Astrocyte of the cerebellum (primary cell): Measurements from ENCODE around the gene QSER1.

ENCODE experiments used
- DNase-seq: peaks from one replicate; pipeline ENCODE4 v3.0.0-alpha.2; 2011; ENCODE audit warnings: low read depth
- H3K4me3 ChIP-seq: 2 replicates; pipeline ENCODE4 v1.5.1; 2011; ENCODE audit warnings: mild to moderate bottlenecking, low read depth, low read length, moderate library complexity
- in situ Hi-C: cut with HindIII; loops from 2 replicates; pipeline ENCODE4 v1.10.0; 2017; ENCODE audit warnings: low sequenced_read_pairs
- TF ChIP-seq, protein P1 (sequence below): IDR thresholded peaks from 2 replicates; pipeline ENCODE4 v1.5.1; 2012; ENCODE audit warnings: low read length, low read depth, moderate library complexity, mild to moderate bottlenecking; ENCODE audit errors: missing control alignments

The QSER1 gene

DNA sequence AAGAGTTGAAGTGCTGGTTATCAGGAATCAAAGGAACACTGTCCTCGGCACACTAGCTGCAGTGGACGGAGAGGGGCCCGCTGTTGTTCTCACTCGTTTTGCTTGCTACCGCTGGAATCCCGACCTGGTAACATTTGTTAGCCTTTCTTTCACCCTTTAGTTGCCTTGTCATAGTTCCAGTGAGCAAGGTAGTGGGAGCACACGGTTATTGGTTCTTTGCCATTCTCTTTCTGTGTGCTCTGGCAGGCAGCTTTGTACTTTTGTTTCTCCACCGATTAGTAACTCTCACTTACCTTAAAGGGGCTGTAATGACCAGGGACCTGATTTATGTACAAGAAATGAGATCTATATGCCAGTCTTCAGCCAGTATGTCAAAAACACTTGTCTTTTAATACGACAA is 124.9 kb downstream of the QSER1 start:
- TF ChIP-seq, protein P1, sequence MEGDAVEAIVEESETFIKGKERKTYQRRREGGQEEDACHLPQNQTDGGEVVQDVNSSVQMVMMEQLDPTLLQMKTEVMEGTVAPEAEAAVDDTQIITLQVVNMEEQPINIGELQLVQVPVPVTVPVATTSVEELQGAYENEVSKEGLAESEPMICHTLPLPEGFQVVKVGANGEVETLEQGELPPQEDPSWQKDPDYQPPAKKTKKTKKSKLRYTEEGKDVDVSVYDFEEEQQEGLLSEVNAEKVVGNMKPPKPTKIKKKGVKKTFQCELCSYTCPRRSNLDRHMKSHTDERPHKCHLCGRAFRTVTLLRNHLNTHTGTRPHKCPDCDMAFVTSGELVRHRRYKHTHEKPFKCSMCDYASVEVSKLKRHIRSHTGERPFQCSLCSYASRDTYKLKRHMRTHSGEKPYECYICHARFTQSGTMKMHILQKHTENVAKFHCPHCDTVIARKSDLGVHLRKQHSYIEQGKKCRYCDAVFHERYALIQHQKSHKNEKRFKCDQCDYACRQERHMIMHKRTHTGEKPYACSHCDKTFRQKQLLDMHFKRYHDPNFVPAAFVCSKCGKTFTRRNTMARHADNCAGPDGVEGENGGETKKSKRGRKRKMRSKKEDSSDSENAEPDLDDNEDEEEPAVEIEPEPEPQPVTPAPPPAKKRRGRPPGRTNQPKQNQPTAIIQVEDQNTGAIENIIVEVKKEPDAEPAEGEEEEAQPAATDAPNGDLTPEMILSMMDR = no peak
- DNase-seq = no peak
- no peak overlapping the region for H3K4me3 ChIP-seq
- in situ Hi-C loops = no loop called here

DNA sequence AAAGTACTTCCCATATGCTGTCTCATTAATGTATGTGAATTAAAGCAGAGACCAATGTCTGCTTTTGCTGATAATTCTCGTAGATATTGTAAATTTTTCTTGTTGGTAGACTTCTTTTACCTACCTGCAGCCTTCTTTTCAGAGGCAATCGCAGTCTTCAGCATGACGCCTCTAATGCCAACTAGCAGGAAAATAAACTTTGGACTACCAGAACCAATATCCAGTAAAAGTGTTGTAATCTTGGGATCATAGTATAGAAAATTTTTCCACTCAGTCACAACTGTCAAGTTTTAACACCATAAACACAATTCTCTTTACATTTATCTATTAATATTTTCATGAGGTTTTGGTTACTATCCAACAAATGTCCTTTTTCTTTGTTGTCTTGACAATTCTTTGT is 125.4 kb downstream of the QSER1 start:
- H3K4me3 ChIP-seq = no peak overlapping the region
- in situ Hi-C loops = no loop called here
- TF ChIP-seq, protein P1 = no peak
- DNase-seq = no peak

DNA sequence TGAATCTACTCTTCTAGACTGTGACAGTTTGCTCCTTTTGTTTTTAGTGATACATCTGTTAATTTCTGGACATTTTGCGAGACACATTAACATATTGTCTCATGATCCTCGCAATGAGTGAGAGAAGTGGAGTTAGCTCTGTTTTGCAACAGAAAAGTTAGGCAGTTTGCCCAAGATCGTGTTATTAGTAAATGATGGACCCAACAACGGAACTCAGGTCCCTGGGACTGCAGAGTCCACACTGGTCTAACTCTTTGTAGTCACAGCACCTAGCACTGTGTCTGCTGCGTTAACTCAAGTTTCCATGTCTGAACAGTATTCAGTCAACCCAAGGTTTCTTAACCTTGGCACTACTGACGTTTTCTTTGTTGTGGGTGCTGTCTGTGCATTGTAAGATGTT is 126.2 kb downstream of the QSER1 start:
- no peak overlapping the region for H3K4me3 ChIP-seq
- TF ChIP-seq, protein P1 = no peak
- DNase-seq = no peak
- in situ Hi-C loops = no loop called here

DNA sequence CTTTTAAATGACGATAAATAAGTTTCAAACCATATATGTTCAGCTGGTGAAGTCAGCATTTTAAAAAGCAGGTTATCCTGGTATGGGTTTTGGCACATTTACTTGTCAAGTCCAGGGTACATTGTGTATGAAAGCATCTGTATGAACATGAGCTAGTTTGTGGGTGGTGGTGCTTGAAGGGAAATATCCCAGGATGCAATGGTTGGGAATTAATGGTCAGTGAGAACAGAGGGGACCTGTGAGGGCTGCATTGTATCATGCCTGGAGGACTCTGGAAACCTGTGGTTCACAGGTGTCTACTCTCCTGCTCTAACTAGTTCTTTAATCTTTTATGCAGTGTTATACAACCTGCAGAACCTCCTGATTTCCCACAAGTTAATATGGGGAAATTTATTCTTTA is 128.9 kb downstream of the QSER1 start:
- in situ Hi-C loops = no loop called here
- TF ChIP-seq, protein P1 = no peak
- DNase-seq = no peak
- H3K4me3 ChIP-seq = no peak overlapping the region

DNA sequence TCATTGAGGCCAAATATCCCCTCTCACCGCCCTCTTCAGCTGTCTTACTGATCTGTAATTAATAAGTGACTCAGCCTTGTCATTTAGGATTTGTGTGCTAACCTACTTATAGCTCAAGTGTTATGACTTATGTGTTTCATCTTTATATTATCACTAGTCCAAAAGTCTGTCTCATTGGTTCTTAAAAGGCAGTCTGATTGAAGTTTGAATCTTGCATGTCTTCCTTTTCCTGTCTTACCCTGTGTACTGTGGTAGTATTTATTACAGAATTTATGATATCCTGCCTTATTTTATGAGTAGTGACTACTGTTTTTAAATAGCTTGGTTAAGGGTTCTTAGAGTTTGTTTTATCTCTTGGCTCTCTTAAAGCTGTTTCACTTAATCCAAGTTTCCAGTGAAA is 129.3 kb downstream of the QSER1 start:
- in situ Hi-C loops = no loop called here
- no peak for DNase-seq
- no peak overlapping the region for H3K4me3 ChIP-seq
- TF ChIP-seq, protein P1 = no peak

DNA sequence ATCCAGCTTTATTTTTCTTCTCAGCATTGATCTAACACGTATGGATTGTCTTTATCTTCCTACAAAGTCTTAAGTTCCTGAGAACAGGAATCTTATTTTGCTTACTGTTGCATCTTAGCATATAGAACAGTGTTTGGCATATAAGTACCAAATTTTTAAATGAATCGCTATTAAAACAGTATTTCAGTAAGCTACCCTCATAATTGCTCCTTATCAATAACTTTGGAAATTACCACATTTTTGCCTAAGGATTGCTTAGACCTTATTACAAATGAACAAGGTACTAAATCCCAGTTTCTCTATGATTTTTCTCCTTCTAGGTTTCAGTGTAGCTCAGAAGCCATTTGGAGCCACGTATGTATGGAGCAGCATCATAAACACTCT is 132.7 kb downstream of the QSER1 start:
- TF ChIP-seq, protein P1 = no peak
- no peak overlapping the region for H3K4me3 ChIP-seq
- in situ Hi-C loops = no loop called here
- no peak for DNase-seq

DNA sequence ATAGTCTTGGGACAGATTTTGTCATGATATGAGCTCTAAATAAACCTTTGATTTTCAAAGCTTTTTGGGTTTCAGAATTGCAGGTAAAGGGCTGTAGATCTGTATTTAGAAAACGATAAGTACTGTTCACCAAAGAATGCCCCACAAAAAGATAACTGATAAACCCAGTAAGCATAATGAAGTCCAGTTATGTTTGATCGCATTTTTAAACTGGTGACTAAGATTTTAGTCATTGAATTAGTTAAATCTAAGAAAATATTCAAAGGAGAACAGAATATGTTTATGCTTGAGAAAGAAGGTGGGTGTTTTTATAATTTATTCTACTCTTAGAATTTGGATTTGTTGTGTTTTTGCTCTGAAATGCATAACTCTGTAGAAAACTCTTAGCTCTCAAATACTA is 134.6 kb downstream of the QSER1 start:
- H3K4me3 ChIP-seq = no peak overlapping the region
- no peak for DNase-seq
- TF ChIP-seq, protein P1 = no peak
- in situ Hi-C loops = no loop called here
